ENCODE results near the gene IL22RA1. TPM values are rescaled to one million over a fixed set of nuclear protein-coding genes. Genes with fewer than 3 reads are reported as not detected.

Gene IL22RA1
- total RNA-seq, 1 donor from 2014 or later = not detected

DNA sequence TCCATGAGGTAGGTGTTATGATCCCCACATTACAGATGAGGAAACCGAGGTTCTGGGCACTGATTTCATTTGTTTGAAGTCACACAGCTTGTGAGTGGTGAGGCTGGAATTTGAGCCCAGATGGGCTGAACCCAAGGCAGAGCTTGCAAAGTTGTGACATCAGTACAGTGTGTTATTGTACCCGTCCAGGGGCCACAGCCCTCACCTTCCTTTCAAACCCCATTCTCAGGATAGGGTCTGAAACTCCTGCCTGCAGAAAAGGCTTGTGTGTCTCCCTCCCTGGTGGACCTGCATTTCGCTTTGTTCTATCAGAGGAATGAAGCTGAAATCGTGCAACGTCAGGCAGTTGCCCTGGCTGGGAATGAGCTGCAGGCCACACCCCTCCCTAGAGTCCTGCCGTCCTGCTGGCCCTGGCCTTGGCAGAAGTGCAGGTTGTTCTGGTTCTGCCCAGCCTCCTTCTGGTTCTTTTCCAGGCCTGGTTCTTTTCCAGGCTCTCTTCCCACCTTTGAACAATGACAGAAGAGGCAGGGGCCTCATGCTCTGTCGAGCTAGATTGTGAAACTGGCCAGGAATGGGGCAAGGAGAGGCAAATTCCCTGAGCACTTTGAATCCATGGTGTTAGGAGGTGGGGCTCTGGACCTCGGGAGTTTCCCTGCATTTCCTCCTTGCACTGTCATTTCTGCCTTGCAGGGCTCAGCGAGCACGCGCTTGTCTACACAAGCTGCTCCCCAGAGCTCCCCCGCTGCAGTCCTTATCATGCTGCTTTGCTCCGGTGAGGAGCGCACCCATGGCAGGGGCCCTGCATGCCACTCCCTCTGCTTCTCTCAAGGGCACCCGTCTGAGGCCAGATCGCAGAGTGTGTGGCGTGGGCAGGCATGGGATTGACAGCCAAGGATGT, 22.8 kb downstream of the IL22RA1 start:
- intact Hi-C loops (cut with DNase I) = no loop called here
- DNase-seq (ENCODE audit: low spot score) (no peak), ATAC-seq (peak; percentile 68)

DNA sequence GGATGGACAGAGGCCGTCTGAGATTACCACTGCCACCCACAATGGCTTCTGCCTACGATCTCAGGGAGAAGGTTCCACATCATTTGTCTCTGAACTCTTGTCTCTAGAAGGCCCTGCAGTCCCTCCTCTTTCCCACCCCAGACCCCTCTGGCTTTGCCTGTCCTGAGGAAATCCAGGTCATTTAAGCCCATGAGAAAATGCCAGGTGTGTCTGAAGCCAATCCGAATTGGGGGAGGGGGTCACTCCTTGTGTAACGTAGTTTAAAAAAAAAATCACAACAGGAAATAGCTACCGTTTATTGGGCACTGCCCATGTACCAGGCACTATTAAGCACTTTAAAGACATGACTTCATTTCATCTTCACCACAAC, 23.5 kb downstream of the IL22RA1 start:
- intact Hi-C loops (cut with DNase I) = no loop called here
- ATAC-seq (no peak), DNase-seq (ENCODE audit: low spot score) (no peak)

DNA sequence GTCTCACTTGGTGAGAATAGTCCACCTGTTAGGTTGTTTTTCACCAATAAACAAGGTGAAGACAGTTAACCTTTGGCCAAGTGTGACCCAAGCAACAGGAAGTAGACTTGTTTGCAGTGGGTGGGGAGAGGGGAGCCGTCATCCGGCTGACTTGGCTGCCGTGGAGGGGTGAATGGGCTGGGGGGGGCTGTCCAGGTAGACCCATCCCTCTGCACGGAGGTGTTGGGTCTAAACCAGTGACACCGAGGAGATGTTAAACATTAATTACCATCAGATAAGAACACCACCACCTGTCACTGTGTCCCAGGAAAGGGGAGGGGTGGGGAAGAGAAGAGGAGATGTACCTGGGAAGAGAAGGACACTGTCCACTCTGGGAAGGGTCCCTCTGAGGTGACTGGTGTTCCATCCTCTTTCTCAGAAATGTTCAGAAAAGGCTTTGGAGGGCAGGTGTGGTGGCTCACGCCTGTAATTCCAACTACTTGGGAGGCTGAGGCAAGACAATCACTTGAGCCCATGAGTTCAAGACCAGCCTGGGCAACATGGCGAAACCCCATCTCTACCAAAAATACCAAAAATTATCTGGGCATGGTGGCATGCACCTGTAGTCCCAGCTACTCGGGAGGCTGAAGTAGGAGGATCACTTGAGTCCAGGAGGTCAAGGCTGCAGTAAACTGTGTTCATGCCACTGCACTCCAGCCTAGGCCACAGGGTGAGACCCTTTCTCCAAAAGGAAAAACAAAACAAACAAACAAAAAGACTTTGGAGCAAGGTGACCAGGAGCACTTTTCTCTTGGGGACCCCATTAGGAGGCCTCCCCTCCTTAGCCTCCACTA, 24.3 kb downstream of the IL22RA1 start:
- DNase-seq (ENCODE audit: low spot score) = no peak
- no peak for ATAC-seq
- intact Hi-C loops (cut with DNase I) = no loop called here

DNA sequence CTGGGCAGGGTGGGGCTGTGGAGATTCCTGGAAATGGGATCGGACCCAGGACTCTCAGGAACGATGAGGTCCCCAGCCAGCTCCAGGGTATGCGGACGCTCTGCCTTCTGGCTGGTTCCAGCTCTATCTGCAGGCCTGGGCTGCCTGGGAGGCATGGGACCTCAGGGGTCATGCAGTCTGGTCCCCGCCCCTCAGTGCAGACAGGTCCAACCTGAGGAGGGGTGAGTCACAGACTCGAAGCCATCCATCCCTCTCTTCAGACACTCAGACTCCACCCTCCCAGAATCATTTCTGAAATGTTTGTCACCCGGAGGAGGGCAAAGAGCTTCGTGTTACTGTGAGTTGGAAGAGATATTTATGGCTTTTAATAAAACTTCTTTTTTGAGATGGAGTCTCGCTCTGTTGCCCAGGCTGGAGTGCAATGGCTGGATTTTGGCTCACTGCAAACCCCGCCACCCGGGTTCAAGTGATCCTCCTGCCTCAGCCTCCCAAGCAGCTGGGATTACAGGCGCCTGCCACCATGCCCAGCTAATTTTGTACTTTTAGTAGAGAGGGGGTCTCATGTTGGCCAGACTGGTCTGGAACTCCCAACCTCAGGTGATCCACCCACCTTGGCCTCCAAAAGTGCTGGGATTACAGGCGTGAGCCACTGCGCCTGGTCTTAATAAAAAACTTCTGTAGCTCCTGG, 25.1 kb downstream of the IL22RA1 start:
- intact Hi-C loops (cut with DNase I) = no loop called here
- no peak for ATAC-seq
- no peak for DNase-seq (ENCODE audit: low spot score)

DNA sequence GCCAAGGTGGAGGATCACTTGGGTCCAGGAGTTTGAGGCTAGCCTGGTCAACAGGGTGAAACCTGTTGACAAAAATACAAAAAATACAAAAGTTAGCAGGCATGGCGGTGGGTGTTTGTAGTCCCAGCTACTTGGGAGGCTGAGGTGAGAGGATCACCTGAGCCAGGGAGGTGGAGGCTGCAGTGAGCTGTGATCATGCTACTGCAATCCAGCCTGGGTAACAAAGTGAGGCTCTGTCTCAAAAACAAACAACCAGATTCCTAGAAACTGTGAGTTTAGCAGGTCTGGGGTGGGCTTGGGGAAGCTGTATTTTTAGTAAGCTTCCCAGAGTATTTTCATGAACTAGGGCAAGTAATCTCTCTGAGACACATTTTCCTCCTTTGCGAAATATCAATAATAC, 25.8 kb downstream of the IL22RA1 start:
- no peak for DNase-seq (ENCODE audit: low spot score)
- ATAC-seq = no peak
- intact Hi-C loops (cut with DNase I) = no loop called here

DNA sequence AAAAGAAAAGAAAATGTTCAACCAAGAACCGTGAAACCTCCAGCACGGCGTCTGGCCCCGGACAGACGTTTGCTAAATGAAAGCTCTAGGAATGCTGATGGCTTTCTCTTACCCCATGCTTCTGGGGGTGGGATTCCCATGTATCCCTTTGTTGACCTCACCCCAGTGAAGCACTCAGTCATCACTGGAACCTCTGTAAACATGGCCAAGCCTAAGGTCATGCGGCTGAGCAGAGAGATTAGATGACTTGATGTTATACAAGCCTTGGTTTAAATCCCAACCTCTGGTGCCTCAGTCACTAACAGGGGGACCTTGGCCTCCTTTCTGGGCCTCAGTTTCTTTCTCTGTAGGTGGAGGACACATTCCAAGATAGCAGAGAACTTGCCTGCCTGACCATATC, 28.2 kb downstream of the IL22RA1 start:
- no peak for DNase-seq (ENCODE audit: low spot score)
- no peak for ATAC-seq
- intact Hi-C loops (cut with DNase I) = no loop called here

DNA sequence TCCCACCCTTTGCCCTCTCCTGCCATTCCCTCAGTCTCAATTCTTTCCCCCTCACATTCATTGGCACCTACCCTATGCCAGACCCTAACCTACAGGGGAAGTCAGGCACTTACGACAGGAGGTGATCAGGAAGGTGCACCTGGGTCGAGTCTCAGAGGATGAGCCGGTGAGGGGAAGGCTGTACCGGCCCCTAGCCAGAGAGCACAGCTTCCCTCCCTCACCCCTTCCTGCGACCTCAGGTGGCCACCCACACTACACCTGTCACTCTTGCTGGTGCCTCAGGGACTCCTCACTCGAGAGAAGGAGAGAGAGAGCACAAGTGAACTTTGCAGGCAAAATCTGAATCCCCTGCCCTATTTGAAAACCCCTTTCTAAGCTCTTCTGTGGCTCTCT, 29.3 kb downstream of the IL22RA1 start:
- no peak for DNase-seq (ENCODE audit: low spot score)
- intact Hi-C loops (cut with DNase I) = no loop called here
- no peak for ATAC-seq

DNA sequence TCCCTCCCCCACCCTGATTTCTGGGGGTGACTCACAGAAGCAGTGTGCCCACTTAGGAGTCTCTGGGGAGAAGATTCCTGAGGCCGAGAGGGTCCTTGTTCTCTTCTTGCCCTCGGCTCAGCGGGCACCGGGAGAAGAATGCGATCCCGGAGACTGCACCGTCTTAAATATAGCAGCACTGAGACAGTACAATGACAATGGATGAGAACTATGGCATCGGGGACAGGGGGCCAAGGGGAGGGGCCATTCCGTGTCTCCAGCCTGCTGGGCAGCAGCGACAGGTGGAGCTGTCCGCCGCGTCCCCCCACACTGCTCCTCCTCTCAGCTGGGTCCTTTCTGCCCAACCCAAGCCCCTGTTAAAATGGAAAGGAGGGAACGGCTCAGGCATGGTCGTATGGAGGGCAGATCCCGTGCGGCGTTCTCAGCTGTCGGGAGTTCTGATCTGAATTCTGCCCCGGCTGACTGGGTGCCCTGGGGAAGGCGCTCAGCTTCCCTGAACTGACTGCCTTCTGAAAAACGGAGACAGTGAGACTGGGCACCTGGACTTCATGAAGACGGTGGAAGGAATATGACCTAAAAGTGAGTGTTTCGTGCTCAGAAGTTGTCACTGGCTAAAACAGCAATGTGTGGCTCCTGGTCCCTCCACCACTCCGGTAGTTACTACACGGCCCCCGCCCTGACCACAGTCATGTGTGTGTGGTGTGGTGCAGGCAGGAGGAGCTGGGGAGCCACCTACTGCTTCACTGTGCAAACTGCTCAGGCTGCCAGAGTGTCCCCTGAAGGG, 30.8 kb downstream of the IL22RA1 start, which contains the start of gene MYOM3:
TSS of gene MYOM3 (minus strand) at position 140 of the 784 bp plus-strand sequence. CDS start 3,499 bp downstream, outside the sequence.
- ATAC-seq (peak; percentile 93), DNase-seq (ENCODE audit: low spot score) (peak; percentile 77)
- intact Hi-C loops (cut with DNase I) = no loop called here

DNA sequence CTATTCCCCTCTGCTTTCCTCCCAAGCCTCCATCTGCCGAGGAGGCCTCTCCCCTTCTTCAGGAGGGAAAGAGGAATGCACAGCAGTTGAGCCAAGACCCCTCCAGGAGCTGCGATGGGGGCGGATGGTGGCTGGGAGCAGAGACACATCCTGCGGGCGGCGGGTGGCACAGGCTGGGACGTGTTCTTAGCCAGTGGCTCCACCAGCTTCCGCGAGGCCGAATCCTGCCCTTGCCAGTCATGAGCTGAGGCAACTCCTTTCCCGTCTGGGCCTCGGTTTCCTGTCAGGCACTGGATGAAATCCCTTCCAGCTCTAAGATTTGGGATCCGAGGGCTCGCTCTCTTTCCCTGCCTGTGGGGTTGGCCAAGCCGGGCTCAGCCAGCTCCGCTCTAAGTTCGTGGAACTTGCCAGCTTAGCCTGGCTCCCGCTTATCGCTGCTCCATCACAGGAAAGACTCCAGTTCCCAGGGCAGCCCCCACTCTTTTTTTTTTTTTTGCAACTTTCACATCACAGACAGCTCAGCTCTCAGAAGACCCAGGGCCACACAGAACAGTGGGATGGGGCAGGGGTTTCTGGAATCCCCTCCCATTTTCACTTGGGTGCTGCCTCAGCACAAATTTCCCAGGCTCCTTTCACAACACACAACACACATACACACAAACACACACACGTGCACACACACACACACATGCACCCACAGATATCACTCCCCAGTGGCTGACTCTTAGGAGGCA, 31.5 kb downstream of the IL22RA1 start:
- ATAC-seq (no peak), DNase-seq (ENCODE audit: low spot score) (no peak)
- intact Hi-C loops (cut with DNase I) = no loop called here

DNA sequence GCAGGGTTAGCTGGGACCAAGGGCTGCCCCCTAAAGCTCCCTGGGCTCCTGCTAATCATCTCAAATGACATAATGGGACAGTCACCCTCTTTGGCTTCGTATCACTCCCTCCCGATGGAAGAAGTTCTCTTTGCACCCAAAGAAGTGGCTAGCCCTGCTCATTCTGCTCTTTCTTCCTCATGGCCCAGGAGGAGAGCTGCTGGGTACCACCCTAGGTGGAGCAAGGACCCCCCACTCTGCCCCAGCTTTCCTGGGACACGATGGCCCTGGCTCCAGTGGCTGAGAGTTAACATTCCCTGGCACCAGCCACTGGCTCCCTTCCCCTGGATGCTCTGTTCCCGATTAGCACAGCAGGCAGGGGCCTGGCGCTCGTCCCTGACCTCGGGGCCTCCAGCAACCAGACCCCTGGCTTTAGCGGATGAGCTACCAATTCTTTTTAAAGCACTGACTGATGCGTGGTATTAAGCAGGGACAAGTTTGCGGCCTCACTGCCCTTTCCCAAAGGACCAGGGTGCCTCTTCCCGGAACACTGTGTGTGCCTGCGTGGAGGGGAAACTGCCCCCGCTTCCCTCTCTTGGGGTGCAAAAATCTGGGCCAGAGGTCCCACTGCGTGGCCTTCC, 32.2 kb downstream of the IL22RA1 start:
- ATAC-seq = no peak
- intact Hi-C loops (cut with DNase I) = no loop called here

DNA sequence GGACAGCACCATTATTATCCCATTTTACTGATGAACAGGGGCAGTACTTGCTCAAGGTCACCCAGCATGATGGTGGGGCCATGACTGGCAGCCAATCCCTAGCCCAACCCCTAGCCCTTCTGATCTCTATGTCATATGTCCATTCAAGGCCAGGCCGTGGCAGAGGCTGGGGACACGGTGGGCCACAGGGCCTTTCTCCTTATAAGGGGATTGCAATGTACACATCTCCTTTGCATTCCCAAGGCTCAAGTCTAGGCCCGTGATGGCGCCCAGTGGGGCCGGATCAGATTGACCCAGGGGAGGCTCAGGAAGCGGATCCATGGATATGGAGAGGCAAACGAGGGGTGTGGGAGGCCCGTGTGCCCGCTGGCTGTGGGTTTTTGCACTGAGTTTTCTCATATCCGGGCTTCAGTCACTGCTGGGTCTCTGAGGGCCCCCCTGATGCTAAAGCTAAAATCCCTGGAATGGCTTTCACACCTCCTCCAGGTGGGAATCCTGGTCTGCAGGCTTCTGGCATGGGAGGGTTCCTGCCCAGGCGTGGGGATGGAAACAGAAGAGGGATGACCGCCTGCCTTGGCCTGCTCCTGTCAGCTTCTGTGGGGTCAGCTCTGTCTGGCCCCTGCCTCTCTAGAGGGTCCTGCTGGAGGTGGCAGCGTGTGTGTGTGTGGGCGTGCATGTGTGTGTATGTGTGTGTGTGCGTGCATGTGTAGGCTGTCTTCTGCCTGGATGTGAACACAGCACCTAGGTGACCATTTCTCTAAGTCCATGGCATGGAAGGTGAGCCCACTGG, 33.1 kb downstream of the IL22RA1 start:
- ATAC-seq (no peak), DNase-seq (ENCODE audit: low spot score) (no peak)
- intact Hi-C loops (cut with DNase I) = no loop called here

More for the DNA sequence above, 32.2 kb downstream of the IL22RA1 start:
- no peak for DNase-seq (ENCODE audit: low spot score)

DNA sequence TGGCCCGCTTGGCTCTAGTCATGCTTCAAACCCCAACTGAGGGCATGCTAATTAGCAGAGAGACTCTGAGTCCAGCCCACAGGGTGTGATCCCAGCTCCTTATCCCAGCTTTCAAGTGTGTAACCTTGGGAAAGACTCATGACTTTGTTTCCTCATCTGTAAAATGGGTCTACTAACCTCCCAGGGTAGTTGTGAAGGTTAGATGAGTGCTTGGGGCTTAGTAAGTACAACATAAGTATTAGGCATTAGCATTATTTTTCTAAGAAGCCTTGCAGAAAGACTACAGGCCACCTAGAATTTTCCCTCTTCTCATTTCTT, 33.8 kb downstream of the IL22RA1 start:
- no peak for DNase-seq (ENCODE audit: low spot score)
- ATAC-seq = no peak
- intact Hi-C loops (cut with DNase I) = no loop called here

DNA sequence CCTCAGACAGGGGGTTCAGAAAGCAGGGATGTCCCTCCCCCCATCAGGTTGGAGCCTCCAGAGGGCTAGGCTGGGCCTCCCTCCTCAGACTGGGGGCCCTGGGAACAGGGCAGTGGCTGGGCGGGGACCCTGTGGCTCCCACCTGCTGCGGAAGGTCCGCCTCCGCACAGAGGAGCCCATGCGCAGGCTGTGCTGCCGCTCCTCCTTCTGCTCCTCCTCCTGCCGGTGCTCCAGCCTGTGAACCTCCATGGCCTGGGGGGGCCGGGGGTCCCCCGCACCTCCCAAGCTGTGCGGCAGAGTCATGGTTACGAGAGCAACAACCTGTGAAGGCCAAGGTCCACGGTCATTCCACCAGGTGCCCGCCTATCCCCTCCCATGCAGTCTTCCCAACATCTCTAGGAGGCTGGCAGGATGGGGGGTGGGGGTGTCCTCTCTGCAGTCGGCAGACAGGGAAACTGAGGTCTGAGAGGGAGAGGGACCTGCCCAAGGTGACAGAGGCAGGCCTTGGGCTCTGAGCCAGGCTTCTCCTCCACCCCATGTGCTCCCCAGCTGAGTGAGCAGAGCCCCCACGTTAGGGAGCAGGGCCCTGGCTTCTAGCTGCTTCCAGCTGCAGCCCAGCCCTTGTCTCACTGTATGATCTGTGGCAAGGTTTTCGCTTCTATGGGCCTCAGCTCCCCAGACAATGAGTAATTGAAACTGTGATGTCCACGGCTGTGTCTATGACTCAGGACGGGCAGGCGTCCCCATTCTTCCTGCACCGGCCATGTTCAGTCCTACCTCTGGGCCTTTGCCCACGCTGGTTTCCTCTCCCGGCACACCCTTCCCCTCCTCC, 34.4 kb downstream of the IL22RA1 start:
- intact Hi-C loops (cut with DNase I) = no loop called here
- ATAC-seq (no peak), DNase-seq (ENCODE audit: low spot score) (no peak)

DNA sequence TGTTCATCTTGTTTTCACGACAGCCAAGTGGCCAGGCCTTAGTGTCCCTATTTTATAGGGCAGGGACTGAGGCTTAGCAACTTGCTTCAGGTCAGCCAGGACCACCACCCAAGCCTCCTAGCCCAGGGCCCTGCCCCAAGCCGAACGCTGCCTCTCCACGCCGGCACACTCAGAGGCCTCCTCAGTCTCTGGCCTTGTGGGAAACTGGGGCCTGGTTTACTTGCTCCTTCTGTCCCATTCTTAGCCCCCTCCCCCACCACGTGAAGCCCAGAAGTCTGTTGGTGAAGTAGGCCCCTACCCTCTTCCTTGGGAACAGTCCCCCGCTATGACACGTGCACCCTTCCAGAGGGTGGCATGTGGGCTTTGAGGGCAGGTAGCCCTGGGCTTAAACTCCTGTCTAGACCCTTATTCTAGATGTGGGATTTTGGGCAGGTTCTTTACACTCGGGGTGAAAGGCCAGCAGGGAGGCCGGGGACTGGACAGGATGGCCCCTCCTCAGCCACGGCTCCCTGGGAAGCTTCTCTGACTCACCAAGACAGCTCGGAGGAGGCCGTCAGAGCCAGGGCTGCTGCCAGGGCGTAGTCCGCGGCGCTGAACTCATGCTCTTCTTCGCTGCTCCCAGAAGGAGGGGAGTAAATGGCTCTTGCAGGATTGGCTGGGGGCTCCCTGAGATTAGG, 35.3 kb downstream of the IL22RA1 start:
- ATAC-seq (no peak), DNase-seq (ENCODE audit: low spot score) (no peak)
- intact Hi-C loops (cut with DNase I) = no loop called here

DNA sequence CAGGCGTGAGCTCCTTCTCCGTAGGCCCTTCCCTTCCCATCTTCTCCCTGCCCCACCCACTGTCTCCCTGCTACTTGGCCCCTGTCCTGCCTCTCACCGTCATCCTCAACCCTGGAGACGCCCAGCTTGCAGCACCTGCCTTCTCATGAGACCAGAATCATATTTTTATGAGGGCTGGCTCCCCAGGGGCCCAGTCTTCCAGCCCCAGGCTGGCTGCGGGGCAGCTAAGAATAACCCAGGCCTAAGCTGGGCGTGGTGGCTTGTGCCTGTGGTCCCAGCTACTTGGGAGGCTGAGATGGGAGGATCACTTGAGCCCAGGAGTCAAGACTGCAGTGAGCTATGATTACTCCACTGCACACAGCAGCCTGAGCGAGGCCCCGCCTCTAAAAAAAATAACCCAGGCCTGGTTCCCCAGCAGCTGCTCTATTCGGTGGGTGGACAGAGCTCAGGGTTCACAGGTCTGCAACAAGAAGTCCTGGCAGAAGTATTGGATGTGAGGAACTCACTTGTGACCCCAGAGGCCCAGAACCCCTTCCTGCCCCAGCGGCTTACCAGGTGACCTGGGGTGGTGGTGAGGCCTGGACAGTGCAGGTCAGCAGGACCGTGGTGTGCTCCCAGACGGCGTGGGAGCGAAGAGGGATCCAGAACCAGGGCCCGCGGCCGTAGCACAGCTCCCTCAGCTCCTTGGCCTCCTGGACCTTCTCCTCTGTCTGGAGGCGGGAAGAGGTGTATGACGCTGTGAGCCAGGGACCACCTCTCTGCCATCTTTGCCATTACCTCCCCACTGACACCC, 37.4 kb downstream of the IL22RA1 start:
- intact Hi-C loops (cut with DNase I) = no loop called here
- ATAC-seq (no peak), DNase-seq (ENCODE audit: low spot score) (no peak)

Data from sciatic nerve (tissue), 2 donors.